K562 (cell line): Measurements from ENCODE around the gene SMARCB1. TPM values are rescaled to one million over a fixed set of nuclear protein-coding genes. Genes with fewer than 3 reads are reported as not detected.
A peak's percentile ranks its signal among the peaks of the same experiment; 100 is the strongest.

Source experiments
- EWSR1 ChIP-seq: fragments of 450-650 bp; IDR thresholded peaks from 2 replicates; pipeline ENCODE4 v1.6.1; 2018; ENCODE audit warnings: borderline replicate concordance, mild to moderate bottlenecking, low read depth, moderate library complexity; ENCODE audit not compliant: partially characterized antibody
- FUS ChIP-seq: fragments of 200-400 bp; formaldehyde crosslinking; optimal IDR thresholded peaks from 2 replicates; pipeline ENCODE3; 2017; ENCODE audit warnings: low read depth, low read length
- GABPA ChIP-seq: fragments of 200-800 bp; sonication (Bioruptor generic); conservative IDR thresholded peaks from 2 replicates; pipeline ENCODE4 v1.6.1; 2016; ENCODE audit warnings: low read depth, missing genetic modification characterization, missing compliant biosample characterization
- HSF4 ChIP-seq: fragments of 250-450 bp; sonication (Bioruptor Pico); IDR thresholded peaks from 2 replicates; pipeline ENCODE4 v2.1.2; 2022; ENCODE audit warnings: mild to moderate bottlenecking, moderate library complexity, borderline replicate concordance
- IFI16 ChIP-seq: fragments of 250-450 bp; sonication (Bioruptor Pico); IDR thresholded peaks from 2 replicates; pipeline ENCODE4 v2.1.2; 2022; ENCODE audit warnings: mild to moderate bottlenecking, inconsistent platforms
- NR2C2 ChIP-seq, 2 experiments: fragments of 200-800 bp in 1 of 2; sonication (Bioruptor generic) in 1 of 2; sonication (generic) in 1 of 2; formaldehyde crosslinking in 1 of 2; IDR thresholded peaks; 2 replicates each; pipeline versions ENCODE4 v1.6.1 to v1.8.0; 2016 to 2022; ENCODE audit warnings: mild to moderate bottlenecking in 1 of 2, missing compliant biosample characterization in 1 of 2, missing genetic modification characterization in 1 of 2, missing genetic modification reagents in 1 of 2
- RHOXF2B ChIP-seq: fragments of 250-450 bp; sonication (Bioruptor Pico); conservative IDR thresholded peaks from 2 replicates; pipeline ENCODE4 v1.5.1; 2021
- SMAD2 ChIP-seq: fragments of 150-350 bp; IDR thresholded peaks from 2 replicates; pipeline ENCODE4 v1.6.1; 2014; ENCODE audit warnings: low read depth, mild to moderate bottlenecking, low read length
- TRIM24 ChIP-seq, 2 experiments: fragments of 450-650 bp; IDR thresholded peaks; 2 replicates each; pipeline ENCODE4 v1.6.1; 2016
- ZKSCAN8 ChIP-seq: fragments of 200-800 bp; sonication (Bioruptor generic); IDR thresholded peaks from 2 replicates; pipeline ENCODE4 v1.6.1; 2016; ENCODE audit warnings: missing genetic modification characterization, missing compliant biosample characterization
- polyA plus RNA-seq, 8 experiments: library from polyadenylated mRNA; depleted of rRNA in 4 of 8; stranded (reverse) in 5 of 8; unstranded in 3 of 8; fragments of >200 nt; fragmentation: Nextera tagmentation in 2 of 8; fragmentation: Illumina TruSeq in 1 of 8; extraction: Ambion mirVana in 2 of 8; extraction: Trizol in 1 of 8; gene quantifications; 2 replicates each; pipeline versions ENCODE4 v1.2.1 to v1.2.3, GENCODE V29; 2011 to 2014; ENCODE audit warnings: inconsistent platforms in 1 of 8, missing spikeins in 1 of 8
- total RNA-seq, 7 experiments: library from RNA; depleted of rRNA in 6 of 7; stranded (reverse); fragments of >200 nt in 6 of 7; fragmentation: Illumina TruSeq in 2 of 7; extraction: Trizol in 2 of 7; gene quantifications; 2 replicates each; pipeline versions ENCODE4 v1.2.1 to v1.2.3, GENCODE V29; 2011 to 2021; ENCODE audit warnings: low replicate concordance in 1 of 7
- TF ChIP-seq, protein P1 (sequence below): fragments of 450-650 bp; conservative IDR thresholded peaks from 2 replicates; pipeline ENCODE4 v1.6.1; 2016; ENCODE audit warnings: missing genetic modification characterization, low read depth, mild to moderate bottlenecking, missing compliant biosample characterization, moderate library complexity
- TF ChIP-seq, protein P2 (sequence below): fragments of 450-650 bp; IDR thresholded peaks from 2 replicates; pipeline ENCODE4 v1.6.1; 2016; ENCODE audit warnings: low read depth, mild to moderate bottlenecking, moderate library complexity
- TF ChIP-seq, protein P3 (sequence below): sonication (generic); formaldehyde crosslinking; IDR thresholded peaks from 2 replicates; pipeline ENCODE4 v1.8.0; 2022; ENCODE audit warnings: missing genetic modification reagents, mild to moderate bottlenecking, borderline replicate concordance
- TF ChIP-seq, protein P4 (sequence below): fragments of 250-450 bp; sonication (Bioruptor Pico); IDR thresholded peaks from 2 replicates; pipeline ENCODE4 v1.5.0; 2020; ENCODE audit warnings: mild to moderate bottlenecking, borderline replicate concordance
- TF ChIP-seq, protein P5 (sequence below): IDR thresholded peaks from 2 replicates; pipeline ENCODE4 v1.6.1; 2016; ENCODE audit warnings: missing genetic modification characterization, missing compliant biosample characterization
- TF ChIP-seq, protein P6 (sequence below), 2 experiments: fragments of 200-800 bp in 1 of 2; sonication (Bioruptor generic) in 1 of 2; sonication (generic) in 1 of 2; formaldehyde crosslinking in 1 of 2; IDR thresholded peaks in 1 of 2; conservative IDR thresholded peaks in 1 of 2; 2 replicates each; pipeline versions ENCODE4 v1.5.0 to v1.6.1; 2016 to 2020; ENCODE audit warnings: missing compliant biosample characterization in 1 of 2, missing genetic modification characterization in 1 of 2, missing genetic modification reagents in 1 of 2

The SMARCB1 gene
- total and polyA plus RNA-seq, 9 of the 15 experiments (the other 6 are each of a cell fraction or from before 2014, with no cell fraction given) = 1.2 to 113 (median 65.4) TPM

DNA sequence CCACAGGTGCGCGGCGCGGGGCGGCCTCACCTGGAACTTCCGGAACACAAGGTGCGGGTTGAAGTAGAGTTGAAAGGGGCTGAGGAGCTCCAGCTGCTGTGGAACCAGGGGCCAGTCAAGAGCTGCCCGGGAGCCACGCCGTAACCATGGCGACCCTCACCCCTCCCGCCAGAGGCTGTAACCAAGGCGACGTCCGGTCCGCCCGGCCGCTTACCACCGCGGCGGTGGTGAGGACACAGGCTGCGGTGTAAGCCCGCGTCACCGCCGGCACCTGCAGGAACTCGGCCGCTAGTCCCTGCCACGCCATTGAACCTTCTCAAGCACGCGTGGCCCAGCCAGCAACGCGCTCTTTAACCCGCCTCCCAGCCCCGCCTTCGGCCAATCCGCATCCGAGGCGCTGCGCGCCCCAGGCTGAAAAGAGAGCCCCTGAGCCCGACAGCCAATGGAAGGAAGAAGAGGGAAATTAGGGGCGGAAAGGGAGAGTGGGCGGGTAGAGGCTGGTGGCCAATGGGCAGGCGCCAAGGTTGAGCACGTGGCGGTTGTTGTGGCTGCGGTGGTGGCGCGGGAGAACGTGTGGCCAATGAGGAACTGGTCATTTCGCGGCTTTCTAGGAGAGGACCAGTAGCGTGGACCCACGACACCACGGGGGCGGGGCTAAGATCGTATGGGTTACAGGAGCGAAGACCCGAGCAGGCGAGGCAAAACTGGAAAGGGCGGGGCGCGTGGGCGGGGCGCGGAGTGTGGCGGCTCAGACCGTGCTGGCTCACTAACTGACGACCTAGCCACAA is 52.1 kb downstream of the SMARCB1 start, which contains the start of gene DERL3 (continued):
- TF ChIP-seq, protein P1, sequence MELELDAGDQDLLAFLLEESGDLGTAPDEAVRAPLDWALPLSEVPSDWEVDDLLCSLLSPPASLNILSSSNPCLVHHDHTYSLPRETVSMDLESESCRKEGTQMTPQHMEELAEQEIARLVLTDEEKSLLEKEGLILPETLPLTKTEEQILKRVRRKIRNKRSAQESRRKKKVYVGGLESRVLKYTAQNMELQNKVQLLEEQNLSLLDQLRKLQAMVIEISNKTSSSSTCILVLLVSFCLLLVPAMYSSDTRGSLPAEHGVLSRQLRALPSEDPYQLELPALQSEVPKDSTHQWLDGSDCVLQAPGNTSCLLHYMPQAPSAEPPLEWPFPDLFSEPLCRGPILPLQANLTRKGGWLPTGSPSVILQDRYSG (tag) = no peak
- no peak for TF ChIP-seq ZKSCAN8
- TF ChIP-seq FUS = no peak
- TF ChIP-seq SMAD2 = no peak
- TF ChIP-seq, protein P2, sequence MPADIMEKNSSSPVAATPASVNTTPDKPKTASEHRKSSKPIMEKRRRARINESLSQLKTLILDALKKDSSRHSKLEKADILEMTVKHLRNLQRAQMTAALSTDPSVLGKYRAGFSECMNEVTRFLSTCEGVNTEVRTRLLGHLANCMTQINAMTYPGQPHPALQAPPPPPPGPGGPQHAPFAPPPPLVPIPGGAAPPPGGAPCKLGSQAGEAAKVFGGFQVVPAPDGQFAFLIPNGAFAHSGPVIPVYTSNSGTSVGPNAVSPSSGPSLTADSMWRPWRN = no peak
- TF ChIP-seq RHOXF2B (CRISPR knock-in tag) = no peak
- TF ChIP-seq, protein P3, sequence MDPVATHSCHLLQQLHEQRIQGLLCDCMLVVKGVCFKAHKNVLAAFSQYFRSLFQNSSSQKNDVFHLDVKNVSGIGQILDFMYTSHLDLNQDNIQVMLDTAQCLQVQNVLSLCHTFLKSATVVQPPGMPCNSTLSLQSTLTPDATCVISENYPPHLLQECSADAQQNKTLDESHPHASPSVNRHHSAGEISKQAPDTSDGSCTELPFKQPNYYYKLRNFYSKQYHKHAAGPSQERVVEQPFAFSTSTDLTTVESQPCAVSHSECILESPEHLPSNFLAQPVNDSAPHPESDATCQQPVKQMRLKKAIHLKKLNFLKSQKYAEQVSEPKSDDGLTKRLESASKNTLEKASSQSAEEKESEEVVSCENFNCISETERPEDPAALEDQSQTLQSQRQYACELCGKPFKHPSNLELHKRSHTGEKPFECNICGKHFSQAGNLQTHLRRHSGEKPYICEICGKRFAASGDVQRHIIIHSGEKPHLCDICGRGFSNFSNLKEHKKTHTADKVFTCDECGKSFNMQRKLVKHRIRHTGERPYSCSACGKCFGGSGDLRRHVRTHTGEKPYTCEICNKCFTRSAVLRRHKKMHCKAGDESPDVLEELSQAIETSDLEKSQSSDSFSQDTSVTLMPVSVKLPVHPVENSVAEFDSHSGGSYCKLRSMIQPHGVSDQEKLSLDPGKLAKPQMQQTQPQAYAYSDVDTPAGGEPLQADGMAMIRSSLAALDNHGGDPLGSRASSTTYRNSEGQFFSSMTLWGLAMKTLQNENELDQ (CRISPR knock-in tag) = no peak
- no peak for TF ChIP-seq TRIM24 (IDR thresholded peaks at IDR 0.05)
- TF ChIP-seq IFI16 (CRISPR knock-in tag) = no peak
- no peak for TF ChIP-seq HSF4
- TF ChIP-seq, protein P4, sequence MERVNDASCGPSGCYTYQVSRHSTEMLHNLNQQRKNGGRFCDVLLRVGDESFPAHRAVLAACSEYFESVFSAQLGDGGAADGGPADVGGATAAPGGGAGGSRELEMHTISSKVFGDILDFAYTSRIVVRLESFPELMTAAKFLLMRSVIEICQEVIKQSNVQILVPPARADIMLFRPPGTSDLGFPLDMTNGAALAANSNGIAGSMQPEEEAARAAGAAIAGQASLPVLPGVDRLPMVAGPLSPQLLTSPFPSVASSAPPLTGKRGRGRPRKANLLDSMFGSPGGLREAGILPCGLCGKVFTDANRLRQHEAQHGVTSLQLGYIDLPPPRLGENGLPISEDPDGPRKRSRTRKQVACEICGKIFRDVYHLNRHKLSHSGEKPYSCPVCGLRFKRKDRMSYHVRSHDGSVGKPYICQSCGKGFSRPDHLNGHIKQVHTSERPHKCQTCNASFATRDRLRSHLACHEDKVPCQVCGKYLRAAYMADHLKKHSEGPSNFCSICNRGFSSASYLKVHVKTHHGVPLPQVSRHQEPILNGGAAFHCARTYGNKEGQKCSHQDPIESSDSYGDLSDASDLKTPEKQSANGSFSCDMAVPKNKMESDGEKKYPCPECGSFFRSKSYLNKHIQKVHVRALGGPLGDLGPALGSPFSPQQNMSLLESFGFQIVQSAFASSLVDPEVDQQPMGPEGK (CRISPR knock-in tag) = no peak
- TF ChIP-seq, protein P5, sequence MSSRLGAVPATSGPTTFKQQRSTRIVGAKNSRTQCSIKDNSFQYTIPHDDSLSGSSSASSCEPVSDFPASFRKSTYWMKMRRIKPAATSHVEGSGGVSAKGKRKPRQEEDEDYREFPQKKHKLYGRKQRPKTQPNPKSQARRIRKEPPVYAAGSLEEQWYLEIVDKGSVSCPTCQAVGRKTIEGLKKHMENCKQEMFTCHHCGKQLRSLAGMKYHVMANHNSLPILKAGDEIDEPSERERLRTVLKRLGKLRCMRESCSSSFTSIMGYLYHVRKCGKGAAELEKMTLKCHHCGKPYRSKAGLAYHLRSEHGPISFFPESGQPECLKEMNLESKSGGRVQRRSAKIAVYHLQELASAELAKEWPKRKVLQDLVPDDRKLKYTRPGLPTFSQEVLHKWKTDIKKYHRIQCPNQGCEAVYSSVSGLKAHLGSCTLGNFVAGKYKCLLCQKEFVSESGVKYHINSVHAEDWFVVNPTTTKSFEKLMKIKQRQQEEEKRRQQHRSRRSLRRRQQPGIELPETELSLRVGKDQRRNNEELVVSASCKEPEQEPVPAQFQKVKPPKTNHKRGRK (tag) = no peak
- TF ChIP-seq NR2C2 (CRISPR knock-in tag; IDR thresholded peaks at IDR 0.05) = no peak
- no peak for TF ChIP-seq NR2C2 (tag; IDR thresholded peaks at IDR 0.05)
- TF ChIP-seq GABPA = 0 out of 2 replicates have a peak, but pooled peaks have one; percentile 15
- TF ChIP-seq, protein P6, sequence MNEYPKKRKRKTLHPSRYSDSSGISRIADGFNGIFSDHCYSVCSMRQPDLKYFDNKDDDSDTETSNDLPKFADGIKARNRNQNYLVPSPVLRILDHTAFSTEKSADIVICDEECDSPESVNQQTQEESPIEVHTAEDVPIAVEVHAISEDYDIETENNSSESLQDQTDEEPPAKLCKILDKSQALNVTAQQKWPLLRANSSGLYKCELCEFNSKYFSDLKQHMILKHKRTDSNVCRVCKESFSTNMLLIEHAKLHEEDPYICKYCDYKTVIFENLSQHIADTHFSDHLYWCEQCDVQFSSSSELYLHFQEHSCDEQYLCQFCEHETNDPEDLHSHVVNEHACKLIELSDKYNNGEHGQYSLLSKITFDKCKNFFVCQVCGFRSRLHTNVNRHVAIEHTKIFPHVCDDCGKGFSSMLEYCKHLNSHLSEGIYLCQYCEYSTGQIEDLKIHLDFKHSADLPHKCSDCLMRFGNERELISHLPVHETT (CRISPR knock-in tag; conservative IDR thresholded peaks at IDR 0.05 in 1 of 2, IDR thresholded peaks at IDR 0.05 in 1 of 2) = no peak
- TF ChIP-seq EWSR1 = no peak
